MM.1S (cell line): ENCODE data around the gene TDP1.

ENCODE experiments used
- EZH2 ChIP-seq: fragments of 300-600 bp; sonication (generic); optimal IDR thresholded peaks from 2 replicates; pipeline ENCODE3; 2017; ENCODE audit warnings: low read depth, mild to moderate bottlenecking, antibody characterized with exemption, low read length, mixed read lengths
- EZH2phosphoT487 ChIP-seq: fragments of 300-600 bp; sonication (generic); IDR thresholded peaks from 2 replicates; pipeline ENCODE4 v1.6.1; 2018; ENCODE audit warnings: antibody characterized with exemption, low read length
- TF ChIP-seq, protein P1 (sequence below): fragments of 300-600 bp; sonication (generic); IDR thresholded peaks from 2 replicates; pipeline ENCODE4 v1.5.1; 2016; ENCODE audit warnings: antibody characterized with exemption, low read length, mixed read lengths

DNA sequence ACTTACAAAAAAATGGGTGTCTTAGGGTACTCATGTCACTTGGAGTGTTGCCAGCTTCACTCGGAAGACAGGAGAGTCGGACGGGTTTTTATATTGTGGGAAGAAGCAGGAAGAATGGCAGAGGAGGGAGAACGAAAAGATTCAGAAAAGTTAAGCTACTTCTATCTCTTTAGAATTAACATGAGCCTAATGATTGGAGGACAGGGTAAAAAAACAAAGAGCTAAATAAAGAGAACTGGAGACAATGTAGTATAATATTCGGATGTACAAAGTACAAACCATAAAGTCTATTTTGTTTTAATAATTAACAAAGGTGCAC lies 45.1 kb upstream of the TDP1 start:
- TF ChIP-seq, protein P1, sequence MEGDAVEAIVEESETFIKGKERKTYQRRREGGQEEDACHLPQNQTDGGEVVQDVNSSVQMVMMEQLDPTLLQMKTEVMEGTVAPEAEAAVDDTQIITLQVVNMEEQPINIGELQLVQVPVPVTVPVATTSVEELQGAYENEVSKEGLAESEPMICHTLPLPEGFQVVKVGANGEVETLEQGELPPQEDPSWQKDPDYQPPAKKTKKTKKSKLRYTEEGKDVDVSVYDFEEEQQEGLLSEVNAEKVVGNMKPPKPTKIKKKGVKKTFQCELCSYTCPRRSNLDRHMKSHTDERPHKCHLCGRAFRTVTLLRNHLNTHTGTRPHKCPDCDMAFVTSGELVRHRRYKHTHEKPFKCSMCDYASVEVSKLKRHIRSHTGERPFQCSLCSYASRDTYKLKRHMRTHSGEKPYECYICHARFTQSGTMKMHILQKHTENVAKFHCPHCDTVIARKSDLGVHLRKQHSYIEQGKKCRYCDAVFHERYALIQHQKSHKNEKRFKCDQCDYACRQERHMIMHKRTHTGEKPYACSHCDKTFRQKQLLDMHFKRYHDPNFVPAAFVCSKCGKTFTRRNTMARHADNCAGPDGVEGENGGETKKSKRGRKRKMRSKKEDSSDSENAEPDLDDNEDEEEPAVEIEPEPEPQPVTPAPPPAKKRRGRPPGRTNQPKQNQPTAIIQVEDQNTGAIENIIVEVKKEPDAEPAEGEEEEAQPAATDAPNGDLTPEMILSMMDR, result no peak
- TF ChIP-seq EZH2 (no peak), EZH2phosphoT487 (no peak)
